PC-3 (cell line): ENCODE results near the gene ZCCHC7. TPM values are rescaled to one million over a fixed set of nuclear protein-coding genes. Genes with fewer than 3 reads are reported as not detected.

ENCODE experiments used
- ATAC-seq: fragments of 200-7000 bp; cut with Tn5 transposase; 2 replicates; pipeline ENCODE4 v1.9.1; 2020; ENCODE audit warnings: mild to moderate bottlenecking, moderate library complexity
- BruUV-seq: library from RNA; stranded (reverse); fragments of 400-500 nt; replicated peaks from 2 replicates; lab custom pipeline; 2021; lab: Mats Ljungman, UMichigan
- CTCF ChIA-PET: fragments of 300-600 bp; sonication (Branson Sonifier 250); formaldehyde crosslinking; loops from one replicate; lab custom pipeline; 2022; ENCODE audit warnings: antibody characterized with exemption; lab: Charles Lee
- POLR2A ChIA-PET: fragments of 300-600 bp; sonication (Branson Sonifier 250); formaldehyde crosslinking; loops from one replicate; lab custom pipeline; 2022; ENCODE audit warnings: antibody characterized with exemption; ENCODE audit not compliant: unreplicated experiment; lab: Charles Lee
- DNase-seq: peaks from one replicate; pipeline ENCODE4 v3.0.0-alpha.2; 2015
- H2AFZ ChIP-seq: fragments of 300-600 bp; sonication (generic); 2 replicates; pipeline ENCODE4 v1.6.0; 2016; ENCODE audit warnings: antibody characterized with exemption, low read length
- H3F3A ChIP-seq: fragments of 300-600 bp; sonication (generic); one replicate; pipeline ENCODE4 v1.6.0; 2017; ENCODE audit warnings: antibody characterized with exemption, low read length, control low read depth, mild to moderate bottlenecking; ENCODE audit not compliant: unreplicated experiment
- H3K27ac ChIP-seq: fragments of 300-600 bp; sonication (generic); 2 replicates; pipeline ENCODE4 v1.5.1; 2016; ENCODE audit warnings: mild to moderate bottlenecking, low read length
- H3K27me3 ChIP-seq: fragments of 300-600 bp; sonication (generic); 2 replicates; pipeline ENCODE4 v1.6.1; 2016; ENCODE audit warnings: low read length, mixed read lengths
- H3K36me3 ChIP-seq: fragments of 300-600 bp; sonication (generic); 2 replicates; pipeline ENCODE4 v1.6.1; 2016; ENCODE audit warnings: low read depth, mixed run types, low read length, mixed read lengths
- H3K4me1 ChIP-seq: fragments of 300-600 bp; sonication (generic); 2 replicates; pipeline ENCODE4 v1.5.1; 2016; ENCODE audit warnings: low read length; ENCODE audit not compliant: insufficient read depth
- H3K4me2 ChIP-seq: fragments of 300-600 bp; sonication (generic); 2 replicates; pipeline ENCODE4 v1.6.0; 2016; ENCODE audit warnings: low read length
- H3K4me3 ChIP-seq: fragments of 300-600 bp; sonication (generic); 2 replicates; pipeline ENCODE4 v1.5.1; 2016; ENCODE audit warnings: mild to moderate bottlenecking, low read length, mixed read lengths
- H3K79me2 ChIP-seq: fragments of 300-600 bp; sonication (generic); 2 replicates; pipeline ENCODE4 v1.6.1; 2017; ENCODE audit warnings: low read length, mixed read lengths
- H3K9ac ChIP-seq: fragments of 300-600 bp; sonication (generic); 2 replicates; pipeline ENCODE4 v1.6.0; 2016; ENCODE audit warnings: mild to moderate bottlenecking, low read length
- H3K9me2 ChIP-seq: fragments of 300-600 bp; sonication (generic); replicated peaks from 2 replicates; pipeline ENCODE4 v1.6.1; 2016; ENCODE audit warnings: mixed run types, low read length, mixed read lengths
- H3K9me3 ChIP-seq: fragments of 300-600 bp; sonication (generic); 2 replicates; pipeline ENCODE4 v1.6.1; 2016; ENCODE audit warnings: low read length, mixed read lengths
- H4K20me1 ChIP-seq: fragments of 300-600 bp; sonication (generic); 2 replicates; pipeline ENCODE4 v1.6.1; 2016; ENCODE audit warnings: low read length, mixed read lengths
- EZH2 ChIP-seq: fragments of 300-600 bp; sonication (generic); IDR thresholded peaks from one replicate; pipeline ENCODE4 v1.6.1; 2017; ENCODE audit warnings: antibody characterized with exemption, mild to moderate bottlenecking, low read length; ENCODE audit not compliant: unreplicated experiment
- EZH2phosphoT487 ChIP-seq: fragments of 300-600 bp; sonication (generic); IDR thresholded peaks from 2 replicates; pipeline ENCODE4 v1.6.1; 2018; ENCODE audit warnings: mild to moderate bottlenecking, antibody characterized with exemption, low read length, borderline replicate concordance
- intact Hi-C: fragments of 100-400 bp; cut with micrococcal nuclease; formaldehyde crosslinking; loops from 2 replicates; pipeline ENCODE4 v1.9.0; 2023
- total RNA-seq: library from RNA; depleted of rRNA; stranded (reverse); fragments of >200 nt; gene quantifications from 2 replicates; pipeline ENCODE4 v1.2.3, GENCODE V29; 2014
- TF ChIP-seq, protein P1 (sequence below): fragments of 300-600 bp; sonication (generic); conservative IDR thresholded peaks from 2 replicates; pipeline ENCODE4 v1.5.1; 2017; ENCODE audit warnings: antibody characterized with exemption, low read depth, mild to moderate bottlenecking, low read length

ZCCHC7 gene
- total RNA-seq, 1 experiment from 2014 or later, result 6.5 TPM

DNA sequence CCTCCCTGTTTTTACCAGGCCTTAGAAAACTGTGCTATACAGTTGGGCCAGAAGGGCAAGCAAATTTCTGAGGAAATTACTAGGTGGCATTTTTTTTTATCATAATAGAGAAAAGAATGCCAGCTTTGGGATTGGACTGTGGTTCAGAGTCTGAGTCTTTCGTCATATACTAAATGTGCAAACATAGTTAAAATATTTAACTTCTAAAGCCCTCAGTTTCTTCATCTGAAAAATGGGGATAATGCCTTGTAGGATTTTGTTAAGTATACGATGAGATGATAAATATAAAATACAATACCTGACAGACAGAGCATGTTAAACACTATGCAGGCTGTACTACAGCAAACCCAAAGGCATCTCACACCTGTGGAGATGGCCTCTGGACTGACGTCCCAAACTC is 214.9 kb downstream of the ZCCHC7 start:
- Histone ChIP-seq H3K27me3 (no peaks in the 10 kb centered on the region), H3K9ac (no peak overlapping the region), H3F3A (no peaks in the 10 kb centered on the region), H3K9me3 (no peaks in the 10 kb centered on the region), H4K20me1 (no peaks in the 10 kb centered on the region), H3K27ac (no peak overlapping the region), H3K4me2 (no peak overlapping the region), H2AFZ (no peak overlapping the region), H3K36me3 (no peaks in the 10 kb centered on the region), H3K4me3 (no peak overlapping the region), H3K79me2 (no peaks in the 10 kb centered on the region), H3K4me1 (no peaks in the 10 kb centered on the region), H3K9me2 (no peaks in the 10 kb centered on the region)
- DNase-seq (no peak), ATAC-seq (no peak)
- ChIA-PET POLR2A (interaction anchor here (0.6 kb wide), 1 partner anchor 60 kb away, joined by 11 read pairs; no protein-coding TSS in a partner anchor), CTCF (no interaction called here)
- intact Hi-C loops, result no loop called here
- TF ChIP-seq, protein P1, sequence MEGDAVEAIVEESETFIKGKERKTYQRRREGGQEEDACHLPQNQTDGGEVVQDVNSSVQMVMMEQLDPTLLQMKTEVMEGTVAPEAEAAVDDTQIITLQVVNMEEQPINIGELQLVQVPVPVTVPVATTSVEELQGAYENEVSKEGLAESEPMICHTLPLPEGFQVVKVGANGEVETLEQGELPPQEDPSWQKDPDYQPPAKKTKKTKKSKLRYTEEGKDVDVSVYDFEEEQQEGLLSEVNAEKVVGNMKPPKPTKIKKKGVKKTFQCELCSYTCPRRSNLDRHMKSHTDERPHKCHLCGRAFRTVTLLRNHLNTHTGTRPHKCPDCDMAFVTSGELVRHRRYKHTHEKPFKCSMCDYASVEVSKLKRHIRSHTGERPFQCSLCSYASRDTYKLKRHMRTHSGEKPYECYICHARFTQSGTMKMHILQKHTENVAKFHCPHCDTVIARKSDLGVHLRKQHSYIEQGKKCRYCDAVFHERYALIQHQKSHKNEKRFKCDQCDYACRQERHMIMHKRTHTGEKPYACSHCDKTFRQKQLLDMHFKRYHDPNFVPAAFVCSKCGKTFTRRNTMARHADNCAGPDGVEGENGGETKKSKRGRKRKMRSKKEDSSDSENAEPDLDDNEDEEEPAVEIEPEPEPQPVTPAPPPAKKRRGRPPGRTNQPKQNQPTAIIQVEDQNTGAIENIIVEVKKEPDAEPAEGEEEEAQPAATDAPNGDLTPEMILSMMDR, result no peak
- TF ChIP-seq EZH2 (no peak), EZH2phosphoT487 (no peak)
- BruUV-seq, result no TSS peak

GRCh38 chr9:37336150-37336549 is 215.8 kb downstream of the ZCCHC7 start:
- H2AFZ ChIP-seq, result no peak overlapping the region
- no peak for DNase-seq
- H4K20me1 ChIP-seq, result no peaks in the 10 kb centered on the region
- no peak for TF ChIP-seq EZH2phosphoT487
- TF ChIP-seq, protein P1, result no peak
- no peak for TF ChIP-seq EZH2
- H3K36me3 ChIP-seq, result no peaks in the 10 kb centered on the region
- H3K4me3 ChIP-seq, result no peak overlapping the region
- H3K27me3 ChIP-seq, result no peaks in the 10 kb centered on the region
- ChIA-PET CTCF (no interaction called here), POLR2A (no interaction called here)
- ATAC-seq, result no peak
- intact Hi-C loops, result no loop called here
- H3K9ac ChIP-seq, result no peak overlapping the region
- no peaks in the 10 kb centered on the region for H3K9me2 ChIP-seq
- no peak overlapping the region for H3K4me2 ChIP-seq
- BruUV-seq, result no TSS peak
- no peaks in the 10 kb centered on the region for H3K79me2 ChIP-seq
- no peaks in the 10 kb centered on the region for H3K9me3 ChIP-seq
- no peak overlapping the region for H3K27ac ChIP-seq
- H3K4me1 ChIP-seq, result no peaks in the 10 kb centered on the region
- no peaks in the 10 kb centered on the region for H3F3A ChIP-seq

- Histone ChIP-seq H3K79me2 (no peaks in the 10 kb centered on the region), H3K9me3 (no peaks in the 10 kb centered on the region), H3K9me2 (no peaks in the 10 kb centered on the region), H4K20me1 (no peaks in the 10 kb centered on the region), H2AFZ (no peak overlapping the region), H3K4me2 (no peak overlapping the region), H3F3A (no peaks in the 10 kb centered on the region), H3K27ac (no peak overlapping the region), H3K4me3 (no peak overlapping the region), H3K9ac (no peak overlapping the region), H3K4me1 (no peaks in the 10 kb centered on the region), H3K36me3 (no peaks in the 10 kb centered on the region), H3K27me3 (no peaks in the 10 kb centered on the region)
- ChIA-PET CTCF (no interaction called here), POLR2A (no interaction called here)
- BruUV-seq, result no TSS peak
- intact Hi-C loops, result no loop called here
- TF ChIP-seq EZH2 (no peak), EZH2phosphoT487 (no peak)
- TF ChIP-seq, protein P1, result no peak
- DNase-seq (no peak), ATAC-seq (no peak)
Observed at GRCh38 chr9:37337301-37337890, 217.0 kb downstream of the ZCCHC7 start.
